Activated naive CD8-positive, alpha-beta T cell treated with anti-CD3 and anti-CD28 coated beads, Interleukin-2, amount 50 U/mL, for 16 hours (primary cell): ENCODE data around the gene FBXL7.

ENCODE experiments used
- DNase-seq: peaks from one replicate; pipeline ENCODE4 v3.0.0-alpha.2; 2020; ENCODE audit warnings: low read depth, low spot score

The FBXL7 gene

DNA sequence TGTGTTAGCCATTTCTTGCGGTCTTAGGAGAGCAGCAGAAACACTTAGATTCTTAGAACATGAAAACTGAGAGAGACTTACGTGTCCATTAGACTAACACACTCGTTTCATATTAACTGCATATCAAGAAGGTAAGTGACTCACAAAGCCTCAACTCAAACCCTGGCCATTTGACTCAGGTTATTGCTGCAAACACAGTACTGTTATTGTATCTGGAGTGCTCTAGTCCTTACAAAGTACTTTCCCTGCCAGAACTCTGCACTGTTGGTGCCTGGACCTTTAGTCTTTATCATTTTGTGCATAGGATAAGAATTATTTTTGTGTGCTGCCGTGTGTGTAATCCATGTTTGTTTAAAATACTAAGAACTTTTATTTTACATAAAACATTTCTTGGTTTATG is 155.7 kb downstream of the FBXL7 start:
- DNase-seq, result no peak

DNA sequence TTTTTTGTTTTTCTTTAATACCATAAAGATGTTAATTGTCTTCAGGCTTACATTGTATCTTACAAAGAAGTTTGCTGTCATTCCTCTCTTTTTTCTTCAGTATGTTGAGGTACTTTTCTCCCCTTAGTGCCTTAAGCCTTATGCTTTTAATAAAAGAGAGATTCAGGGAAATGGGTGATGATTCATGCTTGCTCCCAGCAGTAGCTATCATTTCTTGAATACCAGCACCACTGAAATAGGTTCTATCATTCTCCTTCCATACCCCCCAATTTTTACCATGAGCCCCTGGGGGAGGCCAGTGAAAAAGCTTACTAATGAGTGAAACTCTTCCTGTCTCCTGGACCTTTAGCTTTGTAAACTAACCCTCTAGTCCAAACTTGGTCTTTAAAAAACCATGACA is 165.0 kb downstream of the FBXL7 start:
- DNase-seq, result no peak

DNA sequence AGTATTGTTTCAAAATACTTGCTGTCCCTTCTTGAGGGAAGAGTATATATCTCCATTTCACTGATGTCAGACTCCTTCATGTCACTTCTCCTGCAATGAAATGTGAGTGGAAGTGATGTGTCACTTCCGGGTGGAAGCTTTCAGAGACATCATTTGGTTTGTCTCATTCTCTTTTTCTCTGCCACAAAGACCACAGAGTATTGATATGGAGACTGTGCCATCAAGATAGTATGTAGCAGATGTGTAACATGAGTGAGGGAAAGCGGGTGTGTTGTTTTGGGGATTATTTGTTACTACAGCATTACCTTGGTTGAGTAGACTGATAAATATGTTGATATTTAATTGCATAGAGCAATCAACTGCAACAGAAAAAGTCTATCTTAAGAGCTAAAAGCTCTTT is 169.8 kb downstream of the FBXL7 start:
- DNase-seq, result no peak

DNA sequence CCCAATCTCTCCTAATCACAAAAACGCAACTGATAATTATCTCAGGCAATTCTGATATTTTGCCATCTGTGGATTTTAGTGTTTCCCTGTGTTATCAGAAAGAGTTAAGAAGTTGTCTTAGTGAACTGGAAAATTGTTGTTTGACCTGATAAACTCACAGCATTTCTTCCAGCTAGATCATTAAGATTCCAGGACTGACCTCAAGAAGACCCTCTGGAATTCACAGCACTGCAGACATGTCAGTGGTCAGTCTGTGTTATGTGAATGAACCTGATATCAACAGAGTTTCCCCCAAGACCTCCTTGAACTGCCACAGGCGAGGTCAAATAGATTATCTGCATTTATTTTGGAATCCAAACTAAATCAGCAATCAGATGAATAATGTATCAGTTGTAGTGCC is 174.7 kb downstream of the FBXL7 start:
- DNase-seq, result no peak

DNA sequence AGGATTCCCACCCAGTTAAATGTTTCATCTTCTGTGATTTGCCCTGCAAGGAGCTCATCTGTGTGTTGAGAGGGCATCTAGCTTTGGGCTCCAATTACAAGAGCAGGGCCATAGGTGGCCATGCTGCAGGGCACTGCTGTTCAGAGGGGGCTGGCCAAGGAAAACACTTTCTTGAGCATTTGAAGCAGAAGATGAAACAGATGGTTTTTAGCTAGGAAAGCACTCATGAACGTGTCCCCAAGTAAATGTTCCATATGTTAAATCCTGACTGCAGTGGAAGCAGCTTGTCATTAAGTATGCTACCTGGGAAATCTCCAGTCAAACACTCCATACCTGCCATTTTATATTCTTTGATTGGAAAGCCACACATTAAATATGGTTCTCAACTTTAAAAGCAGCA is 176.6 kb downstream of the FBXL7 start:
- no peak for DNase-seq

DNA sequence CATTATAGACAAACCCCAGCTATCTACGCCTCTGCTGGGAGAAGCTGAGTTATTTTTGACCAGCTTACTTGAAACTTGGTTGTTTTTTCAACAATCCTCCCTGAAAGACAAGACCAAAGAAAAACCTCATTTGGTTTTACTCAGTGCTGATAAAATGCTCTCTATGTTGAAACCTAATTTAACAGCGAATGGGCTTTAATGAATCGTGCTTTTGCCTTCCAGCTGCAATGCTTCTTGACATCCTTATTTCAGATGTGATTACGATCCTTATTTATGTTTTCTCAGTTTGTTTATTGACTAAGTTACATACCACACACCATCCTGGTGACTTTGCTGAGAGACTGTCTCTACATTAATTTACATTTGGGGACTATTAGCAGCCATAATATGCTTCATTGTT is 179.2 kb downstream of the FBXL7 start:
- no peak for DNase-seq

DNA sequence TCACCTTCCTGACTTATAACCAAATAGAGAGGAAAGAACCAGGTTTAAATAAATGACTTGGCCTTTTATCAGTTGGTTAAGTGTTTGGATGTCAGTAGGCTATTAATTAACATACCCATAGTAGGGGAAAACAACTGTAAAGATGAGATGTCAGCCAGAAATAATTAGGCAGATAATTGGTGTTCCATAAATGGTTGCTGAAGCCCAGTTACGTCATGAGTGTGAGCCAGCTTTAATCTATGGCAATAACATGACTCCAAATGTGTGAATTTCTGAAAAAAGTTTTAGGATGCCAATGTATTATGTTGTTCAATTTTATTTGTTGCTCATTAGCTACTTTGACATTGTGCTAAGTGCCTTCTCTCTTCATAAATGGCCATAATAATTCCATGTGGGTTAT is 180.5 kb downstream of the FBXL7 start:
- DNase-seq, result no peak

DNA sequence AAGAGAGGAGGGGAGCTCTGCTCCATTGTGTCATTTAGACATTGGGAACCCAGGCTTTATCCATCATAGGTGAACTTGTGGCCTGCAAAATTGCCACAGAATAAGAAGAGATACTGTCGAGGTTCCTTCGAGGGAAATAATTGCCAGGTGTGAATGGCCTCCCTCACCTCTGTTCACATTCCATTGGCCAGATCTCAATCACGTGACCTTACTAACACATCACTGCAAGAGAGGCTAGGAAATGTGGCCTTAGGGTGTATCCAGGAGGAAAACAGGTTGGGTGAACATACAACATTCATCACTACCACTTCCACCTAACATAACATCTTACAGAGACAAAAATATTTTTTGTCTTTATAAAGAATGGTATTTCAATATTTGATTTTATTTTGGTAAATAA is 182.1 kb downstream of the FBXL7 start:
- DNase-seq, result no peak

DNA sequence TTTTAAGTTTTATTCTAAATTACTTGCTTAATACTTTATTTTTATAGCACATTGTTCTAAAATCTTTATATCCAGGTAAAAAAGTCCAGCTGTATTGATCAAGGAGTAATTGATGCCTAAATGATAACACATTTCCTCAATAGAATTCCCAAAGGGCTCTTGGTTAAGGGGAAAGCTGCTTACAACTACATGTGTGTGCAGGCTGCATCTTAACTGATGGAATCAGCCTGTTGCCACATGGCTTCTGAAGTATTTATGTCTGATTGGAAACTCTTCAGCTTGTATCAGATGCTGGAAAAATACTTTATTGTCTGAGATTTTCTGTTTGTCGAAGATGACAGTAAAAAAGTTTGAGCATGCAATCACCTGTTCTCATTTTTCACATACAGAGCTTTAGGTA is 182.6 kb downstream of the FBXL7 start:
- no peak for DNase-seq

DNA sequence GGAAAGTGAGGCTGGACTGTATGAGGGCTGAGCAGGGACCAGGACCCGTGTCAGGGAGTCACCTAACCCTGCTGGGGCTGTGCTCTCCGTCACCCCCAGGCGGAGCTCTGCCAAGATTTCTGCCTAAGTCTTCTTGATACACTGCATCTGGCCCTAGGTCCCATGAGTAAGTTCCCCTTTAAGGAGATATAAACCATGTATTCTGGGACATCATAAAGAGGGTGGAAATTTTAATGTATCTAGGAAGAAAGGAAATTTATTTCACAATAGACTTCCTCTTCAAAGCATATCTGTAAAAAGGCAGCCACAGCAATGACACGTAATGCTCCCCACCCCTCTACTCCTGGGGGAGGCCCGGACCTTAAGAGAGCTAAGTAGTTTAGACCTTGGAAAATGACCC is 183.4 kb downstream of the FBXL7 start:
- no peak for DNase-seq

DNA sequence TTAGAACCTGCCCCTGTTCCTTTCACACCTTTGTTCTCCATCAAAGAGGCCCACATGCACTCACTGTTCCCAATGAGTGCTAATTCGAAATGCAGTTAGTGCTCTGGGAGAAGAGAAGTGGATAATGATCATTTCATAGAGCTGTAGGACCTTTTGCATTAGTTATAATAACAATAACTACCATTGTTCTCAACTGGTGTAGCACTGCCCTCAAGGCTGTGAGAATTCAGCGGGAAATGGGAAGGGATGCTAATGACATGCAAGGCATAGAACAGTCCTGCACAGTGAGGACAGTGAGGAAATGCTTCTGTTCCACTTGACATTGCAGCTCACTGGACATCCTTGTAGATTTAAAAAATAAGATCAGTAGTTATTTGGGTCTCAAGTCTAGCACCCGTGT is 187.4 kb downstream of the FBXL7 start:
- DNase-seq, result no peak

DNA sequence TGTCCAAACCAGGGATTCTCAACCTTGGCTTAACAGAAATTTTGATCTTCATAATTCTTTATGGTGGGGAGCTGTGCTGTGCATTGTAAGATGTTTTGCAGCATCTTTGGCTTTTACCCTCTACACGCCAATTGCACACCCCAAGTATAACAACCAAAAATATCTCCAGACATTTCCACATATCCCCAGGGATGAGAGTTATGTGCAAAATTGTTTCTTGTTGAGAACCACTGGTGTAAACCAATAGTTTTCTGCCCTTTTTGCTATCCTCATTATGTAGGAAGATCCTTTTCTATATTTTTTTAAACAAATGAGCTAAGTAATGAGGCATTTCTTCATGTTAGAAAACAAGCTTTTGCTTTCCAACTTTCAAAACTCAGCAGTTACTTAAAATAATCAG is 189.9 kb downstream of the FBXL7 start:
- no peak for DNase-seq

DNA sequence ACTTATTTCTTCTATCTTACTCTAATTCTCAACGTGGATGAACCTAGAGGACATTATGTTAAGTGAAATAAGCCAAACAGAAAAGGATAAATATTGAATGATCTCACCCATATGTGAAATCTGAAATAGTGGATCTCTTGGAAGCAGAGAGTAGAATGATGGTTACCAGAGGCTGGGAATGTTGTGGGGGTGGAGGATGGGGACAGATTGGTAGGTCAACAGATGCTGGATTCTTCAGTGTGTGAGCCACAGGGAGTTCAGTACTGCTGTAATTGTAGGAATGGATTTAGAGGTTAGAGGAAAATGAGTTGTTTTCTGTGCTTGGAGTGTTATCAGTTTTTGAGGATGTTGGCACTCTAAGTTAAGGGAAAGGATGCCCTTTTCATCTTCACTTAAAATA is 190.6 kb downstream of the FBXL7 start:
- no peak for DNase-seq

DNA sequence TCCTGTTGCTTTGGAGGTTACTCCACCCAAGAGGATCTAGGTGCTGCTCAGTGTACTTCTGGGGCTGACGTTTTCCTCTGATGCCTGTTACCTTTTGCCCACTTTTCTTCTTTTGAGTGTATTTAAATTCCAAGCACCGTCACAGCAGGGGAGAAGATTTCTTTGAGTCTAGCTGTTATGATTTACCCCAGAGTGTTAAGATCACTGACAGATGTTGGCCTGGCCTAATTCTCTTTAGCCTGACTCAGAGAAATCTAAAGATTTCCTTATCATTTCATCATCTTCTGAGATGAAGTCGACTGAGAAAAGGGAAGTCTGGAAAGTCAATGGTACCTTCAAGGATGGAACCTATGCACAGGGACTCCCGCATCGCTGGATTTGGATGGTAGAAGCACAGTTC is 191.5 kb downstream of the FBXL7 start:
- no peak for DNase-seq

DNA sequence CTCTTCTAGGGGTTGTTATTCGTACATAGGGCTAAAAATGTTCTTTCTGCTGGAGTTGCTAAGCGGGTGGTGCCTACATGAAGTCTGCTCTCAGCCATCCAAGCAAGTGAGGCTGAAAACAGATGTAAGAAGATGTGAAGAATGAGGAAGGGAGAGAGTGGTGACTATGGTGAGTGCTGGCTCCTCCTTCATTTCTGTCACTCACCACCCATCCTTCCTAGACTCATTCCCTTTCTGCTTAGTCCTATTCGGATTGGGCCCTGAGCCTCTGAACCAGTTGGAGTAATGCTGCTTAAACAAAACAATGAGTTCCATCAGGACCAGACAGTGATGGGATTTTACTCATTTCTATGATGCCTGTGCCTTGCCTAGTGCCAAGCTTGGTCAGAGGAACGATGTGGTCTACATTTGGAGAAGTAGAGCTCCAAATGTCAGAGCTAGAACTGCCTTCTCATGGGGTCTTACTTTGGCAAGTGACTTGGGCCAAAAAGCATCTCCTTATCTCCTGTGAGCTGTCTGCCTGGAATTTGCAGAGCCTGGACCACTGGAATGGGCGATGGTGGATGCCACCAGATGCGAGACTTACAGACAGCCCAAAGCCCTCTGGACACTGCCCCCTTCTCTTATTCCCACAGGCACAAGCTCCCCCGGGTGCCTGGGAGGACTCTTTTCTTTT is 192.9 kb downstream of the FBXL7 start:
- DNase-seq, result no peak

DNA sequence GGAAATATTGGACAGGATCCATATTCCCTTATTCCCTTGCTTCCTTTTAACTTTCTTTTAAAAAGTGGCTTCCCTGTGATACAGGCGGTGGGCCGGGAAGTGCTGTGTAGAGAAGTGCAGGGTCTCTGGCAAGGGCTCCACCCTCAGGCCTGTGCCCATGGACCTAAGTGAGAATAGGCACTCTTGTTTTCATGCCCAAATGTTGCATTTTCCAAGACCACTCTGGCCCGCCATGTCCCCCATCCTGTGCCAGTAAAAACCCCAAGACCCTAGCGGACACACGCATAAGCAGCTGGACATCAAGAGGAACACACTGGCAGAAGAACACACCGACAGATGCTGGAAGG is 193.4 kb downstream of the FBXL7 start:
- no peak for DNase-seq

DNA sequence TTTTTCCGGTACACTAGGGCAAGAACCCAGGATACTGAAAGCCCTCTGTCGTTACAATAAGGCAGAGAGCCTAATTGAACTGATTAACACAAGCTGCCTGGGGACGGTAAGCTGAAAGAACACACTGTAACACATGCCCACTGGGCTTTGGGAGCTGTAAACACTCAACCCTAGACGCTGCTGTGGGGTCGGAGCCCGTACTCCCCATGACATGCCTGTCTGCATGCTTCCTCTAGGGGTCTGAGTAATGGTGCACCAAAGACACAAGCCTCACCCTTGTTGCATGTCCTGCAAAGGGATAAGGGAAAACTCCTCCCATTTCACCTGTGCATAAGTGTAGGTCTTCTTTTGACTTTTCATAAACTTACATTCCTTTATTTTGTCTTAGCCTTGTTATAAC is 194.0 kb downstream of the FBXL7 start:
- DNase-seq, result no peak

DNA sequence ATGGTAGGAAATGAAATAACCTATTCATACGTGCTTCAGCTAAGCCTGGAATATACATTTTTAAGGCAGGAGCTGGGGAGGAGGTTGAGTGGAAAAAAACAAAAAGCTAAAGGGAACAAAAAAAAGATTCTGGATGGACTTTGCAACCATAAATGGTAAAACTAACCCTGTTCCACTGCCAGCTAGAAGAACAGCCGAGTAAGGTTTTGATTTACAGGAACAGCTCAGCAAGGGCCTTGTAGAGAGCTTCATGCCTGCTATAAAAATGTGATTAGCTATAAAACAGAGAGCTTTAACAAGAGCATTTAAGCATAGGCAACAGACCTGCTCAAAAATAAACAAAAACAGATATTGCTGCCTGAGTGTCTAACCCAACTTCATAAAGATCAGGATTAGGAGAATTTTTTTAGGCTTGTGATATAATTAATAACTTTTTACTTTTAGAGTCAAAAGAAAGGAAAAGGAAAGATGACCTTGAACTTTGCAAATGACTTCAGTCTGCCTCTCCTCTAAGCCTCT is 194.8 kb downstream of the FBXL7 start:
- DNase-seq, result no peak

DNA sequence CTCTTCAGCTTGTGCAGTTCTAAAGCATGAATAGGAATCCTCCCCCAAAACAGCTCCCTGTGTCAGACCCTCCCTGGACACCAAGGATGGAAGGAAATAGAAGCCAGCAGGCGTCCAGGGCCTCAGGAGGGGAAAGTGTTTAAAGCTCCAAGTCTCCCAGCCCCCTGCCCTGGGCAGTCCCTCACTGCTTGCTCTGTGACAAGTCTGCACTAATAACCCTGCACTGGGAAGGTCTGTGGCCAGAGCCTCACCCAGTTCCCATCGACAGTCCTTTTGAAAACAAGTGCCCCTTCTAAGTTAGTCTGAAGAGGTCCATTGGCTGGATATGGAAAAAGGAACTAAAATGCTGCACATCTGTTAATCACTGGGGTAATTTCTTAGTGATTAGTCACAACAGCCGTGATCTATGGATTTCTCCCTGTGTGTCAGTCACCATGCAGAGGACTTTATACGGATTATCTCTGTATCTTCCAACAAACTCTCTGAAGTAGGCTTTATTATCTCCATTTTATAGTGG is 195.3 kb downstream of the FBXL7 start:
- no peak for DNase-seq

DNA sequence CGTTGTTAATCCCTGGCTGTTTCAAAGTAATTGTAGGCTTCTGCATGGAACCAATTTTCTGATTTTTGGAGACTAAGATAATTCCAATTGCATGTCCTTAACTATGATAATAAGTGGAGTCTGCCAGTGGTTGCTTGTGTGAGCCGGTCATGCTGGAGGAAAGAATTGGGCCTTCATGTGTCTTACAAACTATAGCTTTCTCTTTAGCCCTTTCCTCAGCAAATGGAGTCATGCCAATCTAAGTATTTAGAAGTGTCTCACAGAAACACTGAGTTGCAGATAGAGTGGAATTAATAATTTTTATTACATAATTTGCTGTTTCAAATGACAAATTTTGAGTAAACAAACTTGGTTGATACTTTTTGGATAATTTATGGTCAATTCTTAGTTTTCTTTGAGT is 200.4 kb downstream of the FBXL7 start:
- DNase-seq, result no peak

DNA sequence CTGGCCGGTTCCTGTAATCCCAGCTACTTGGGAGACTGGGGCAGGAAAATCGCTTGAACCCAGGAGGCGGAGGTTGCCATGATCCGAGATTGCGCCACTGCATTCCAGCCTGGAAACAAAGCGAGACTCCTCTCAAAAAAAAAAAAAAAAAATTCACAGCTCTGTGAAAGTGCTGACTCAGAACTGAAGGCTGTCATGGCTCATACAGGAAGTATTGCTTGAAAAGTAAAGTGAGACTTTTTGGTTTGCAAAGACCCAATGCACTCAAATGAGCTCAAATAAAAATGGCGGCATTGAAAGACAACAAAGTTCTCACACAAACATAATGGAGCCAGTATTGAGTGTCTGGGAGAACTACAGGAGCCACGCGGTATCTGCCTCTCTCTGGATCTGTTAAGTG is 202.1 kb downstream of the FBXL7 start:
- no peak for DNase-seq

DNA sequence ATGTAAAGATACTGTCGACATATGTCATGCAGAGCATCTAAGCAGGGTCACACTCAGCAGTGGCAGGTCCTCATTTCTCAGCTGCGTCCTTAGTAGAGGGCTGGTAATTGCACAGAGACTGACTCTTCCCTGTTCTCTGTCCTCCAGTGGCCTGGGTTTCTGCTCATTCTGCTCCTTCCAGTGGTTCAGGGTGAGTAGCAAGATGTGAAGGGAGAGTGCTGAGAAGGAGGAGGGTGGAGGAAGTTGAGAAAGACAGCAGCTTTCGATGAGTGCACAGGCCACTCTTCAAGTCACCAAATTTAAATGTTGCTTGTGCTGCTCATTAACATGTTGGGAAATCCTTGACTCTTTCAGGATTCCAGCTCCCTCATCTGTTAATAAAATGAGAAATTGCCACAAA is 203.9 kb downstream of the FBXL7 start:
- DNase-seq, result no peak

DNA sequence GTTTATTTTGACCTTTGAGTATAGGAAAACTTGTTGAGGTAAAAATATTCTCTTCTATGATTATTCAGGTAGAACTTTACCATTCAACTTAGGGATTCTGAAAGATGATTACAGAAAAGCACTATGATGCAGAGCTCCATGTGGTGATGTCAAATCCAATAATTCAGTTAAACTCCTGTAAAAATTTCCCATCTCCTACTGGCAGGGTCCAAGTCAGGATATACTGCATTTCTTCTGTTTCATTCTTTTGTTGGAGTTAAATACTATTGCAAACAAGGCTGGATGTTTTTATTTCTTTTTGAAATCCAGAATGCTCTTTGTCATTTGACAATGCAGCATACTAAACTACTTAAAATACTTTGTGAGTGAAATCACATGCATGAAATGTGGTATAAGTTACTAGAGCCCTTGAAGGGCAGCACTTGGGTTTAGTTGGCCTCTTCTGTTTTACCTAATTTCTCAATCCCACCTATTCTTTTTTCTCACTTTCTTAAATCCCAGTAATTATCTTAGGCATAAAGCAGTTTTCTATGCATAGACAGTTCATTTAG is 204.5 kb downstream of the FBXL7 start:
- no peak for DNase-seq

DNA sequence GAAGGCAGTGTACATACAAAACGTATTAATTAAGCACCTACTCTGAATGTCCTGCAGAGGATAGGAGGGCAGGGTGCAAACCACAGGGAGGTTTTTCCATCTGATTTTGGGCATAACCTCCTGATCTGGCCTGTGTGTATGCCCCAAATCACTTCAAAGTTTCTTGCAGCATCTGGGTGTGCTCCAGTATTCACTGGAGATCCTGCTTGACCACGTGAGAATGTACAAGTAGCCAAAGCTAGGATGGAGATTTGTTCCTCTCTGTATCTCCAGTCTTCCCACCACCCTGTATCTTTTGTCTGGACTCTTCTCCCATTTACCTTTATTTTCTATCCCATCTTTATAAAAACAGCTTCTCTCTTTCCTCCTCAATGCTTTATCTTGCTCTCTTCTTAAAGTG is 207.7 kb downstream of the FBXL7 start:
- DNase-seq, result no peak
